ENCODE data around the gene COL28A1.
A peak's percentile ranks its signal among the peaks of the same experiment; 100 is the strongest.
"Not testable (repeated sequence)": the region's sequence is repeated elsewhere in the genome, so short reads cannot be mapped to it uniquely, and the experiment has no call there.

Gene COL28A1

GRCh38 chr7:7408001-7408770, 127.5 kb downstream of the COL28A1 start:
- DNase-seq, result no peak

GRCh38 chr7:7405461-7405860, 130.2 kb downstream of the COL28A1 start:
- DNase-seq, result no peak

- no peak for DNase-seq
Measured at GRCh38 chr7:7399707-7400106, 136.0 kb downstream of the COL28A1 start.

- DNase-seq, result no peak
Measured at GRCh38 chr7:7395785-7396184, 139.9 kb downstream of the COL28A1 start.

- DNase-seq, result not testable (repeated sequence)
Measured at GRCh38 chr7:7388164-7388563, 147.5 kb downstream of the COL28A1 start.

- no peak for DNase-seq
Measured at GRCh38 chr7:7385421-7385820, 150.3 kb downstream of the COL28A1 start.

- DNase-seq, result peak in 1 of 5 experiments; percentile 8
Measured at GRCh38 chr7:7384228-7384627, 151.4 kb downstream of the COL28A1 start.

- no peak for DNase-seq
Measured at GRCh38 chr7:7375538-7375937, 160.1 kb downstream of the COL28A1 start.

- DNase-seq, result no peak
Measured at GRCh38 chr7:7370076-7370475, 165.6 kb downstream of the COL28A1 start.

GRCh38 chr7:7369134-7369533, 166.5 kb downstream of the COL28A1 start:
- DNase-seq, result no peak

- DNase-seq, result no peak
Measured at GRCh38 chr7:7354674-7355073, 181.0 kb downstream of the COL28A1 start.

GRCh38 chr7:7352845-7353244, 182.8 kb downstream of the COL28A1 start:
- no peak for DNase-seq

GRCh38 chr7:7351832-7352231, 183.8 kb downstream of the COL28A1 start:
- DNase-seq, result no peak

GRCh38 chr7:7351156-7351555, 184.5 kb downstream of the COL28A1 start:
- DNase-seq, result no peak

- DNase-seq, result no peak
Measured at GRCh38 chr7:7349156-7349555, 186.5 kb downstream of the COL28A1 start.

GRCh38 chr7:7347045-7347444, 188.6 kb downstream of the COL28A1 start:
- DNase-seq, result no peak

GRCh38 chr7:7344583-7344982, 191.1 kb downstream of the COL28A1 start:
- no peak for DNase-seq

GRCh38 chr7:7335909-7336308, 199.8 kb downstream of the COL28A1 start:
- DNase-seq, result no peak

- DNase-seq, result no peak
Measured at GRCh38 chr7:7335215-7335614, 200.5 kb downstream of the COL28A1 start.

- peak in 1 of 5 experiments; percentile 76 for DNase-seq
Measured at GRCh38 chr7:7333610-7334009, 202.1 kb downstream of the COL28A1 start.

- DNase-seq, result no peak
Measured at GRCh38 chr7:7331523-7331922, 204.2 kb downstream of the COL28A1 start.

- no peak for DNase-seq
Measured at GRCh38 chr7:7330997-7331396, 204.7 kb downstream of the COL28A1 start.

- no peak for DNase-seq
Measured at GRCh38 chr7:7329326-7329725, 206.3 kb downstream of the COL28A1 start.

- DNase-seq, result no peak
Measured at GRCh38 chr7:7327423-7327822, 208.2 kb downstream of the COL28A1 start.

- no peak for DNase-seq
Measured at GRCh38 chr7:7324698-7325097, 211.0 kb downstream of the COL28A1 start.

All from T-helper 2 cell (primary cell).